Tibial artery (tissue), 4 donors: ENCODE data around the gene RHBDD3.

Source experiments
- DNase-seq, 2 donors: peaks; one replicate each; pipeline ENCODE4 v3.0.0-alpha.2; 2019
- H3K27ac ChIP-seq, 2 donors: fragments of 200-600 bp; sonication (generic) in 1 of 2; 1 replicate in 1 of 2; 2 replicates in 1 of 2; pipeline ENCODE4 v1.5.1; 2018 to 2019; ENCODE audit warnings: mild to moderate bottlenecking in 1 of 2
- H3K27me3 ChIP-seq, 2 donors: fragments of 200-600 bp; sonication (generic) in 1 of 2; one replicate each; pipeline versions ENCODE4 v1.5.1 to v1.6.0; 2016 to 2019
- H3K36me3 ChIP-seq, 3 donors: fragments of 200-600 bp; sonication (generic) in 2 of 3; one replicate each; pipeline ENCODE4 v1.5.1; 2016 to 2019; ENCODE audit warnings: mild to moderate bottlenecking in 2 of 3
- H3K4me1 ChIP-seq, 4 donors: fragments of 200-600 bp; sonication (generic) in 2 of 4; 1 replicate in 3 of 4; 2 replicates in 1 of 4; pipeline ENCODE4 v1.5.1; 2016 to 2019
- H3K4me3 ChIP-seq, 2 donors: fragments of 200-600 bp; sonication (generic) in 1 of 2; 1 replicate in 1 of 2; 2 replicates in 1 of 2; pipeline ENCODE4 v1.5.1; 2018 to 2019; ENCODE audit warnings: mild to moderate bottlenecking in 2 of 2
- H3K9me3 ChIP-seq, 3 donors: fragments of 200-600 bp; sonication (generic) in 1 of 3; one replicate each; pipeline ENCODE4 v1.5.1; 2016 to 2019
- CTCF ChIP-seq, 2 experiments: fragments of 200-600 bp in 1 of 2; fragments of 450-650 bp in 1 of 2; IDR thresholded peaks; one replicate each; pipeline ENCODE4 v1.5.1; 2017 to 2019; ENCODE audit warnings: antibody characterized with exemption in 2 of 2, mild to moderate bottlenecking in 1 of 2, moderate library complexity in 1 of 2
- intact Hi-C: fragments of 100-400 bp; cut with DNase I; formaldehyde crosslinking; loops from one replicate; pipeline ENCODE4 v1.15.0; 2023; ENCODE audit warnings: low total_unique reads

RHBDD3 gene

GRCh38 chr22:29277927-29278326 is 10.1 kb upstream of the RHBDD3 start:
- H3K27ac ChIP-seq: no peak overlapping the region
- peaks cover 87 to 96% (median 94%) of the 10 kb centered on the region in 3 donors for H3K36me3 ChIP-seq
- H3K9me3 ChIP-seq: no peaks in the 10 kb centered on the region
- intact Hi-C loops: no loop called here
- DNase-seq: no peak
- H3K27me3 ChIP-seq: no peaks in the 10 kb centered on the region
- peaks cover 0 to 40% (median 13%) of the 10 kb centered on the region in 4 donors for H3K4me1 ChIP-seq
- TF ChIP-seq CTCF (IDR thresholded peaks at IDR 0.05): no peak
- H3K4me3 ChIP-seq: no peak overlapping the region

- H3K36me3 ChIP-seq: peaks cover 77 to 84% (median 77%) of the 10 kb centered on the region in 3 donors
- H3K4me1 ChIP-seq: peaks cover 0 to 59% (median 27%) of the 10 kb centered on the region in 4 donors
- no peaks in the 10 kb centered on the region for H3K27me3 ChIP-seq
- no peak overlapping the region for H3K27ac ChIP-seq
- intact Hi-C loops: no loop called here
- TF ChIP-seq CTCF (IDR thresholded peaks at IDR 0.05): no peak
- no peak for DNase-seq
- H3K9me3 ChIP-seq: no peaks in the 10 kb centered on the region
- H3K4me3 ChIP-seq: no peak overlapping the region
Observed at GRCh38 chr22:29275819-29276565, 8.2 kb upstream of the RHBDD3 start.

GRCh38 chr22:29275167-29275566 is 7.4 kb upstream of the RHBDD3 start:
- Histone ChIP-seq H3K27ac (no peak overlapping the region), H3K4me3 (no peak overlapping the region), H3K36me3 (peaks cover 68 to 80% (median 72%) of the 10 kb centered on the region in 3 donors), H3K4me1 (peaks cover 0 to 68% (median 28%) of the 10 kb centered on the region in 4 donors), H3K9me3 (no peaks in the 10 kb centered on the region), H3K27me3 (no peaks in the 10 kb centered on the region)
- TF ChIP-seq CTCF (IDR thresholded peaks at IDR 0.05): no peak
- DNase-seq: no peak
- intact Hi-C loops: no loop called here

GRCh38 chr22:29272624-29273023 is 4.8 kb upstream of the RHBDD3 start:
- H3K4me3 ChIP-seq: no peak overlapping the region
- no peak for TF ChIP-seq CTCF (IDR thresholded peaks at IDR 0.05)
- intact Hi-C loops: no loop called here
- peaks cover 0 to 78% (median 28%) of the 10 kb centered on the region in 4 donors for H3K4me1 ChIP-seq
- H3K27ac ChIP-seq: no peak overlapping the region
- no peaks in the 10 kb centered on the region for H3K27me3 ChIP-seq
- no peak for DNase-seq
- no peaks in the 10 kb centered on the region for H3K9me3 ChIP-seq
- H3K36me3 ChIP-seq: peaks cover 43 to 55% (median 51%) of the 10 kb centered on the region in 3 donors

GRCh38 chr22:29270475-29271271 is 2.9 kb upstream of the RHBDD3 start:
- Histone ChIP-seq H3K4me1 (peaks cover 0 to 74% (median 42%) of the 10 kb centered on the region in 4 donors), H3K27ac (peak overlapping the region; percentile 98 to 99), H3K4me3 (peak overlapping the region; percentile 90 to 95), H3K36me3 (peaks cover 26 to 37% (median 35%) of the 10 kb centered on the region in 3 donors), H3K9me3 (no peaks in the 10 kb centered on the region), H3K27me3 (no peaks in the 10 kb centered on the region)
- TF ChIP-seq CTCF (IDR thresholded peaks at IDR 0.05): no peak
- peak in 1 of 2 donors; percentile 39 for DNase-seq
- intact Hi-C loops: no loop called here
